HEK293 (cell line): Measurements from ENCODE around the gene CCL4.
A peak's percentile ranks its signal among the peaks of the same experiment; 100 is the strongest.
"Not testable (repeated sequence)": the region's sequence is repeated elsewhere in the genome, so short reads cannot be mapped to it uniquely, and the experiment has no call there.

Source experiments
- CTCF ChIA-PET: fragments of 350-600 bp; formaldehyde crosslinking; extraction: SDS; loops from one replicate; lab custom pipeline; 2021; ENCODE audit warnings: antibody characterized with exemption; lab: Yijun Ruan, JAX
- POLR2A ChIA-PET: fragments of 300-600 bp; formaldehyde crosslinking; extraction: SDS; loops from one replicate; lab custom pipeline; 2020; ENCODE audit warnings: antibody characterized with exemption, inconsistent platforms; lab: Yijun Ruan, JAX
- H3K27ac ChIP-seq: fragments of 200-500 bp; sonication (Bioruptor generic); 2 replicates; pipeline ENCODE4 v1.5.1; 2014; ENCODE audit warnings: low read depth, low read length, control low read depth, inconsistent platforms; ENCODE audit errors: extremely low read depth
- H3K36me3 ChIP-seq, 2 experiments: fragments of 200-500 bp in 1 of 2; sonication (Bioruptor generic) in 1 of 2; 1 replicate in 1 of 2; 2 replicates in 1 of 2; pipeline ENCODE4 v1.5.1; 2014 to 2017; ENCODE audit warnings: inconsistent platforms in 2 of 2, low read length in 2 of 2; ENCODE audit not compliant: control insufficient read depth in 2 of 2, insufficient read depth in 1 of 2
- H3K4me1 ChIP-seq: fragments of 200-500 bp; sonication (Bioruptor generic); 2 replicates; pipeline ENCODE4 v1.5.1; 2014; ENCODE audit warnings: mild to moderate bottlenecking, low read length, inconsistent platforms; ENCODE audit not compliant: control insufficient read depth, insufficient read depth
- H3K4me3 ChIP-seq: 2 replicates; pipeline ENCODE4 v1.5.1; 2011; ENCODE audit warnings: low read depth, mild to moderate bottlenecking, control low read depth, low read length, moderate library complexity
- H3K9me3 ChIP-seq: fragments of 200-500 bp; sonication (Bioruptor generic); 2 replicates; pipeline ENCODE4 v1.5.1; 2014; ENCODE audit warnings: low read depth, low read length, inconsistent platforms; ENCODE audit not compliant: control insufficient read depth, insufficient read depth
- ATF2 ChIP-seq: fragments of 450-650 bp; formaldehyde crosslinking; IDR thresholded peaks from 2 replicates; pipeline ENCODE4 v1.5.1; 2016; ENCODE audit warnings: missing biosample characterization, missing genetic modification characterization, low read depth
- ELK4 ChIP-seq: IDR thresholded peaks from 2 replicates; pipeline ENCODE4 v1.6.1; 2011; ENCODE audit warnings: mild to moderate bottlenecking, low read depth, low read length, borderline replicate concordance
- MYNN ChIP-seq: fragments of 450-650 bp; formaldehyde crosslinking; IDR thresholded peaks from 2 replicates; pipeline ENCODE4 v1.5.1; 2016; ENCODE audit warnings: missing biosample characterization, missing genetic modification characterization, borderline replicate concordance
- ZNF138 ChIP-seq: fragments of 450-650 bp; formaldehyde crosslinking; IDR thresholded peaks from 2 replicates; pipeline ENCODE4 v1.5.1; 2016; ENCODE audit warnings: missing biosample characterization, missing genetic modification characterization, borderline replicate concordance
- ZNF280C ChIP-seq: fragments of 450-650 bp; formaldehyde crosslinking; IDR thresholded peaks from 2 replicates; pipeline ENCODE4 v1.5.1; 2016; ENCODE audit warnings: missing biosample characterization, missing genetic modification characterization
- ZNF302 ChIP-seq: fragments of 450-650 bp; formaldehyde crosslinking; IDR thresholded peaks from 2 replicates; pipeline ENCODE4 v1.5.1; 2016; ENCODE audit warnings: missing biosample characterization, missing genetic modification characterization, low read depth
- ZNF354C ChIP-seq: fragments of 450-650 bp; formaldehyde crosslinking; IDR thresholded peaks from 2 replicates; pipeline ENCODE4 v1.5.1; 2016; ENCODE audit warnings: missing biosample characterization, missing genetic modification characterization, low read depth, borderline replicate concordance
- ZNF629 ChIP-seq: fragments of 450-650 bp; formaldehyde crosslinking; IDR thresholded peaks from 2 replicates; pipeline ENCODE4 v1.5.1; 2017; ENCODE audit warnings: missing biosample characterization, missing genetic modification characterization
- ZNF677 ChIP-seq: fragments of 450-650 bp; IDR thresholded peaks from 2 replicates; pipeline ENCODE4 v1.5.0; 2018; ENCODE audit warnings: missing biosample characterization, mild to moderate bottlenecking, missing genetic modification characterization, moderate library complexity
- ZNF701 ChIP-seq: fragments of 450-650 bp; formaldehyde crosslinking; IDR thresholded peaks from 2 replicates; pipeline ENCODE4 v1.5.1; 2016; ENCODE audit warnings: missing biosample characterization, missing genetic modification characterization
- ZNF704 ChIP-seq: fragments of 450-650 bp; formaldehyde crosslinking; IDR thresholded peaks from 2 replicates; pipeline ENCODE4 v1.5.1; 2016; ENCODE audit warnings: missing biosample characterization, missing genetic modification characterization
- ZNF843 ChIP-seq: fragments of 450-650 bp; formaldehyde crosslinking; IDR thresholded peaks from 2 replicates; pipeline ENCODE4 v1.5.1; 2016; ENCODE audit warnings: missing biosample characterization, missing genetic modification characterization

Gene CCL4

GRCh38 chr17:36087897-36088572 lies 15.6 kb upstream of the CCL4 start:
- CTCF ChIA-PET, result interaction anchor here (0.7 to 1.3 kb wide), 3 partner anchors 16 to 62 kb away, joined by 3 to 5 read pairs (median 4); no protein-coding TSS in a partner anchor
- H3K9me3 ChIP-seq, H3K4me3 ChIP-seq, H3K4me1 ChIP-seq, H3K36me3 ChIP-seq, H3K27ac ChIP-seq, POLR2A ChIA-PET: not testable (repeated sequence)

- no peak overlapping the region for H3K4me3 ChIP-seq
- H3K36me3 ChIP-seq, result no peaks in the 10 kb centered on the region
- no peak for TF ChIP-seq MYNN
- no peak for TF ChIP-seq ZNF302
- no peak for TF ChIP-seq ZNF354C (tag by site-specific recombination)
- TF ChIP-seq, all 188 proteins: peak for 0
- Histone ChIP-seq H3K27ac (no peak overlapping the region), H3K9me3 (no peaks in the 10 kb centered on the region), H3K4me1 (no peaks in the 10 kb centered on the region)
- POLR2A ChIA-PET, result no interaction called here
- CTCF ChIA-PET, result interaction anchor here (0.7 to 1.3 kb wide), 4 partner anchors 16 to 68 kb away, joined by 3 to 5 read pairs (median 4); no protein-coding TSS in a partner anchor
Measured at GRCh38 chr17:36088670-36089338, 14.8 kb upstream of the CCL4 start.

GRCh38 chr17:36089339-36089865 lies 14.2 kb upstream of the CCL4 start:
- no peak for TF ChIP-seq ZNF701 (tag by site-specific recombination)
- no peak for TF ChIP-seq ZNF138 (tag by site-specific recombination)
- TF ChIP-seq ELK4, result no peak
- no peak for TF ChIP-seq ZNF704 (tag by site-specific recombination)
- ChIA-PET POLR2A (no interaction called here), CTCF (interaction anchor here (0.7 to 1.5 kb wide), 4 partner anchors 17 to 67 kb away, joined by 3 to 8 read pairs (median 4); no protein-coding TSS in a partner anchor)
- Histone ChIP-seq H3K4me3 (no peak overlapping the region), H3K27ac (no peak overlapping the region), H3K36me3 (no peaks in the 10 kb centered on the region), H3K9me3 (no peaks in the 10 kb centered on the region), H3K4me1 (no peaks in the 10 kb centered on the region)

GRCh38 chr17:36089888-36090836 lies 13.5 kb upstream of the CCL4 start, which contains the start of gene CCL3:
TSS of gene CCL3 (minus strand) at chr17:36090143. CDS start at chr17:36090058, 85 bp downstream.
- Histone ChIP-seq H3K9me3 (no peaks in the 10 kb centered on the region), H3K4me1 (no peaks in the 10 kb centered on the region), H3K27ac (no peak within 1 kb of the TSS), H3K4me3 (no peak within 1 kb of the TSS), H3K36me3 (no peaks in the 10 kb centered on the region)
- 0 out of 2 replicates have a peak, but pooled peaks have one; percentile 13 for TF ChIP-seq ATF2
- TF ChIP-seq ZNF629, result peak; percentile 50; the same call in 1 of the 2 replicates
- no peak for TF ChIP-seq ZNF843 (tag by site-specific recombination)
- TF ChIP-seq ZNF677, result no peak
- no peak for TF ChIP-seq ZNF280C (tag by site-specific recombination)
- ChIA-PET CTCF (interaction anchor here (0.6 to 1.5 kb wide), 3 partner anchors 18 to 59 kb away, joined by 3 to 8 read pairs (median 4); no protein-coding TSS in a partner anchor), POLR2A (no interaction called here)
